HepG2 (cell line): ENCODE measurements around the gene HSPB7. TPM values are rescaled to one million over a fixed set of nuclear protein-coding genes. Genes with fewer than 3 reads are reported as not detected.

Source experiments
- BCL6 ChIP-seq: IDR thresholded peaks from 2 replicates; pipeline ENCODE4 v1.6.1; 2016; ENCODE audit warnings: missing genetic modification reagents, missing compliant biosample characterization
- ETV5 ChIP-seq: IDR thresholded peaks from 2 replicates; pipeline ENCODE4 v1.6.1; 2018; ENCODE audit warnings: missing biosample characterization, missing genetic modification reagents, inconsistent platforms, borderline replicate concordance
- MED1 ChIP-seq: sonication (generic); formaldehyde crosslinking; IDR thresholded peaks from 2 replicates; pipeline ENCODE4 v1.4.0; 2020; ENCODE audit warnings: missing genetic modification reagents
- RBFOX2 ChIP-seq: fragments of 200-400 bp; formaldehyde crosslinking; IDR thresholded peaks from 2 replicates; pipeline ENCODE4 v1.6.1; 2017; ENCODE audit warnings: low read depth, mild to moderate bottlenecking, low read length
- SIN3A ChIP-seq: IDR thresholded peaks from 2 replicates; pipeline ENCODE4 v1.6.1; 2011; ENCODE audit warnings: low read depth, mild to moderate bottlenecking, control low read depth, low read length, borderline replicate concordance
- SRF ChIP-seq: IDR thresholded peaks from 2 replicates; pipeline ENCODE4 v1.6.1; 2011; ENCODE audit warnings: mild to moderate bottlenecking, low read depth, low read length, moderate library complexity
- SRY ChIP-seq: sonication (generic); formaldehyde crosslinking; IDR thresholded peaks from 2 replicates; pipeline ENCODE4 v1.8.0; 2022; ENCODE audit warnings: mild to moderate bottlenecking, missing genetic modification reagents
- SSRP1 ChIP-seq: IDR thresholded peaks from 2 replicates; pipeline ENCODE4 v1.6.1; 2016; ENCODE audit warnings: control low read depth
- polyA plus RNA-seq, 8 experiments: library from polyadenylated mRNA; depleted of rRNA in 3 of 8; stranded (reverse) in 7 of 8; unstranded in 1 of 8; fragments of >200 nt; fragmentation: Illumina TruSeq in 4 of 8; extraction: Trizol in 4 of 8; gene quantifications; 2 replicates each; pipeline versions ENCODE4 v1.2.1 to v1.2.3, GENCODE V29; 2011 to 2016; ENCODE audit warnings: low read depth in 4 of 8, missing spikeins in 1 of 8, mixed read lengths in 1 of 8; ENCODE audit not compliant: insufficient read depth in 1 of 8
- total RNA-seq, 5 experiments: library from RNA; depleted of rRNA; stranded (reverse); fragments of >200 nt; fragmentation: Illumina TruSeq; extraction: Trizol; gene quantifications; 2 replicates each; pipeline ENCODE4 v1.2.3, GENCODE V29; 2016; ENCODE audit warnings: low read depth in 1 of 5
- TF ChIP-seq, protein P1 (sequence below): sonication (generic); formaldehyde crosslinking; IDR thresholded peaks from 2 replicates; pipeline ENCODE4 v1.4.0; 2020; ENCODE audit warnings: missing genetic modification reagents, borderline replicate concordance
- TF ChIP-seq, protein P2 (sequence below), 2 experiments: sonication (generic) in 1 of 2; formaldehyde crosslinking in 1 of 2; IDR thresholded peaks; 2 replicates each; pipeline versions ENCODE4 v1.6.1 to v1.9.0; 2014 to 2022; ENCODE audit warnings: antibody characterized with exemption in 1 of 2, borderline replicate concordance in 1 of 2, inconsistent platforms in 1 of 2, low read depth in 1 of 2, missing genetic modification reagents in 1 of 2
- TF ChIP-seq, protein P3 (sequence below): sonication (generic); formaldehyde crosslinking; IDR thresholded peaks from 2 replicates; pipeline ENCODE4 v1.5.1; 2020; ENCODE audit warnings: missing genetic modification reagents, mild to moderate bottlenecking, borderline replicate concordance
- TF ChIP-seq, protein P4 (sequence below): sonication (generic); formaldehyde crosslinking; IDR thresholded peaks from 2 replicates; pipeline ENCODE4 v1.5.1; 2020; ENCODE audit warnings: missing genetic modification reagents, mild to moderate bottlenecking, borderline replicate concordance
- TF ChIP-seq, protein P5 (sequence below): IDR thresholded peaks from 2 replicates; pipeline ENCODE4 v1.6.1; 2018; ENCODE audit warnings: missing genetic modification reagents, mild to moderate bottlenecking, missing compliant biosample characterization

Gene HSPB7
- total and polyA plus RNA-seq, 2 of the 13 experiments (the other 11 are each of a cell fraction or from before 2014, with no cell fraction given), result 0.20 TPM; not detected in 1

DNA sequence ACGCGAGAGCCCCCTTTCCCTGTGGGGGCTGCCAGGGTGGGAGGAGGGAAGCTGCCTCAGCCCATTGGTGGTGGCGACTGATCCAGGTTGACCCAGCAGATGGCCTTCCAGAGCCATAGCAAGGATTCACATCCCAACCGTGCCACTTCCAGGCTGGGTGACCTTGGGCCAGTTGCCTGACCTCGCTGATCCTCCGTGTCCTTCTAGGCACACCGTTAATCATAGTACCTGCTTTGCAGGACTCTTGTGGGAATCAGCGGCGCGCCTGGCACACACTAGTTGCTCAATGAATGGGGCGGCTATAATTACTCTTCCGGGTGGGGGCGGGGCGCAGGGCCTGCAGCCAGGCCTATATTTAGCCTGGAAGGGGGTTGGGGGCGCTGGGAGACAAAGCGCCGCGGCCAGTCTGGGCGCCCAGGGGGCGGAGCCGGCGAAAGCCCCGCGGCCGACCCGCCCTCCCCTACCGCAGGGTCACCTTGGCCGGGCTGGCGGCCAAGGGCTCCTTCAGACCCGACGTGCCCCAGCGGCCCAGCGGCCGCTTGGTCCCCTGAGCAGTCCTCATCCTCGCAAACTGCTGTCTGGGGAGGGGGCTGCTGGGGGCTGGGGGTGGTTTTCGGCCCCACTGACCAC lies 5.1 kb downstream of the HSPB7 start (continued):
- TF ChIP-seq, protein P1, sequence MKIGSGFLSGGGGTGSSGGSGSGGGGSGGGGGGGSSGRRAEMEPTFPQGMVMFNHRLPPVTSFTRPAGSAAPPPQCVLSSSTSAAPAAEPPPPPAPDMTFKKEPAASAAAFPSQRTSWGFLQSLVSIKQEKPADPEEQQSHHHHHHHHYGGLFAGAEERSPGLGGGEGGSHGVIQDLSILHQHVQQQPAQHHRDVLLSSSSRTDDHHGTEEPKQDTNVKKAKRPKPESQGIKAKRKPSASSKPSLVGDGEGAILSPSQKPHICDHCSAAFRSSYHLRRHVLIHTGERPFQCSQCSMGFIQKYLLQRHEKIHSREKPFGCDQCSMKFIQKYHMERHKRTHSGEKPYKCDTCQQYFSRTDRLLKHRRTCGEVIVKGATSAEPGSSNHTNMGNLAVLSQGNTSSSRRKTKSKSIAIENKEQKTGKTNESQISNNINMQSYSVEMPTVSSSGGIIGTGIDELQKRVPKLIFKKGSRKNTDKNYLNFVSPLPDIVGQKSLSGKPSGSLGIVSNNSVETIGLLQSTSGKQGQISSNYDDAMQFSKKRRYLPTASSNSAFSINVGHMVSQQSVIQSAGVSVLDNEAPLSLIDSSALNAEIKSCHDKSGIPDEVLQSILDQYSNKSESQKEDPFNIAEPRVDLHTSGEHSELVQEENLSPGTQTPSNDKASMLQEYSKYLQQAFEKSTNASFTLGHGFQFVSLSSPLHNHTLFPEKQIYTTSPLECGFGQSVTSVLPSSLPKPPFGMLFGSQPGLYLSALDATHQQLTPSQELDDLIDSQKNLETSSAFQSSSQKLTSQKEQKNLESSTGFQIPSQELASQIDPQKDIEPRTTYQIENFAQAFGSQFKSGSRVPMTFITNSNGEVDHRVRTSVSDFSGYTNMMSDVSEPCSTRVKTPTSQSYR, result peak; percentile 88
- TF ChIP-seq, protein P2, sequence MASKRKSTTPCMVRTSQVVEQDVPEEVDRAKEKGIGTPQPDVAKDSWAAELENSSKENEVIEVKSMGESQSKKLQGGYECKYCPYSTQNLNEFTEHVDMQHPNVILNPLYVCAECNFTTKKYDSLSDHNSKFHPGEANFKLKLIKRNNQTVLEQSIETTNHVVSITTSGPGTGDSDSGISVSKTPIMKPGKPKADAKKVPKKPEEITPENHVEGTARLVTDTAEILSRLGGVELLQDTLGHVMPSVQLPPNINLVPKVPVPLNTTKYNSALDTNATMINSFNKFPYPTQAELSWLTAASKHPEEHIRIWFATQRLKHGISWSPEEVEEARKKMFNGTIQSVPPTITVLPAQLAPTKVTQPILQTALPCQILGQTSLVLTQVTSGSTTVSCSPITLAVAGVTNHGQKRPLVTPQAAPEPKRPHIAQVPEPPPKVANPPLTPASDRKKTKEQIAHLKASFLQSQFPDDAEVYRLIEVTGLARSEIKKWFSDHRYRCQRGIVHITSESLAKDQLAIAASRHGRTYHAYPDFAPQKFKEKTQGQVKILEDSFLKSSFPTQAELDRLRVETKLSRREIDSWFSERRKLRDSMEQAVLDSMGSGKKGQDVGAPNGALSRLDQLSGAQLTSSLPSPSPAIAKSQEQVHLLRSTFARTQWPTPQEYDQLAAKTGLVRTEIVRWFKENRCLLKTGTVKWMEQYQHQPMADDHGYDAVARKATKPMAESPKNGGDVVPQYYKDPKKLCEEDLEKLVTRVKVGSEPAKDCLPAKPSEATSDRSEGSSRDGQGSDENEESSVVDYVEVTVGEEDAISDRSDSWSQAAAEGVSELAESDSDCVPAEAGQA (IDR thresholded peaks at IDR 0.05; ENCODE audit: low read depth), result no peak
- TF ChIP-seq, protein P2 (CRISPR knock-in tag; IDR thresholded peaks at IDR 0.05; ENCODE audit: borderline replicate concordance), result no peak
- TF ChIP-seq SRF (peak; percentile 67; the same call in 1 of the 2 replicates), SIN3A (peak; percentile 42; the same call in 1 of the 2 replicates), SSRP1 (CRISPR knock-in tag) (no peak), RBFOX2 (peak; percentile 59), BCL6 (CRISPR knock-in tag) (peak; percentile 42; the same call in 1 of the 2 replicates), MED1 (no peak), ETV5 (CRISPR knock-in tag) (peak; percentile 9; the same call in 1 of the 2 replicates), SRY (no peak)
- TF ChIP-seq, protein P3, sequence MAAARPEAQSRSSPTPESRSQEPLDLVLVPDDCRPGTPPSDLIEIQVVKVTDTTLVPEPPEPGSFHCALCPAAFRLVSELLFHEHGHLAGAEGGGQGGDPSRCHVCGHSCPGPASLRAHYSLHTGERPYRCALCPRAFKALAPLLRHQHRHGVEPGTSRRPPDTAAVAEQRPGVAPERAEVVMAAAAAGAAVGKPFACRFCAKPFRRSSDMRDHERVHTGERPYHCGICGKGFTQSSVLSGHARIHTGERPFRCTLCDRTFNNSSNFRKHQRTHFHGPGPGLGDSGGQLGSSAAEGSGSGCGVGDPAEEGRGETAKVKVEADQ (CRISPR knock-in tag), result no peak
- TF ChIP-seq, protein P4, sequence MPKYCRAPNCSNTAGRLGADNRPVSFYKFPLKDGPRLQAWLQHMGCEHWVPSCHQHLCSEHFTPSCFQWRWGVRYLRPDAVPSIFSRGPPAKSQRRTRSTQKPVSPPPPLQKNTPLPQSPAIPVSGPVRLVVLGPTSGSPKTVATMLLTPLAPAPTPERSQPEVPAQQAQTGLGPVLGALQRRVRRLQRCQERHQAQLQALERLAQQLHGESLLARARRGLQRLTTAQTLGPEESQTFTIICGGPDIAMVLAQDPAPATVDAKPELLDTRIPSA, result no peak
- TF ChIP-seq, protein P5, sequence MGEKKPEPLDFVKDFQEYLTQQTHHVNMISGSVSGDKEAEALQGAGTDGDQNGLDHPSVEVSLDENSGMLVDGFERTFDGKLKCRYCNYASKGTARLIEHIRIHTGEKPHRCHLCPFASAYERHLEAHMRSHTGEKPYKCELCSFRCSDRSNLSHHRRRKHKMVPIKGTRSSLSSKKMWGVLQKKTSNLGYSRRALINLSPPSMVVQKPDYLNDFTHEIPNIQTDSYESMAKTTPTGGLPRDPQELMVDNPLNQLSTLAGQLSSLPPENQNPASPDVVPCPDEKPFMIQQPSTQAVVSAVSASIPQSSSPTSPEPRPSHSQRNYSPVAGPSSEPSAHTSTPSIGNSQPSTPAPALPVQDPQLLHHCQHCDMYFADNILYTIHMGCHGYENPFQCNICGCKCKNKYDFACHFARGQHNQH (CRISPR knock-in tag), result no peak
